Cardiac muscle cell (in vitro differentiated cells and primary cell): ENCODE measurements around the gene GSC2. TPM values are rescaled to one million over a fixed set of nuclear protein-coding genes. Genes with fewer than 3 reads are reported as not detected.

Experiments used
- DNase-seq, 2 donors: peaks; one replicate each; pipeline versions ENCODE4 v3.0.0 to v3.0.0-alpha.2; 2010 to 2017; ENCODE audit warnings: low read depth in 1 of 2, low spot score in 1 of 2
- H3K27ac ChIP-seq: fragments of 200-600 bp; sonication (generic); 2 replicates; pipeline ENCODE4 v1.5.1; 2016
- H3K27me3 ChIP-seq: fragments of 200-600 bp; sonication (generic); 2 replicates; pipeline ENCODE4 v1.6.0; 2016; ENCODE audit warnings: control low read depth
- H3K36me3 ChIP-seq: fragments of 200-600 bp; sonication (generic); 2 replicates; pipeline ENCODE4 v1.5.1; 2016; ENCODE audit warnings: control low read depth
- H3K4me1 ChIP-seq: fragments of 200-600 bp; sonication (generic); 2 replicates; pipeline ENCODE4 v1.8.1; 2017; ENCODE audit warnings: low read depth, mild to moderate bottlenecking, mixed run types
- H3K4me3 ChIP-seq: fragments of 200-600 bp; sonication (generic); 2 replicates; pipeline ENCODE4 v1.5.1; 2016; ENCODE audit warnings: mild to moderate bottlenecking
- H3K9me3 ChIP-seq: fragments of 200-600 bp; sonication (generic); 2 replicates; pipeline ENCODE4 v1.5.1; 2017; ENCODE audit warnings: low read depth, mild to moderate bottlenecking, control low read depth
- polyA plus RNA-seq: library from polyadenylated mRNA; unstranded; fragments of >200 nt; fragmentation: Nextera tagmentation; extraction: Ambion mirVana; gene quantifications from 2 replicates; pipeline ENCODE4 v1.2.1, GENCODE V29; 2016
- total RNA-seq: library from RNA; depleted of rRNA; stranded (reverse); fragments of >200 nt; gene quantifications from 2 replicates; pipeline ENCODE4 v1.2.3, GENCODE V29; 2016
- TF ChIP-seq, protein P1 (sequence below): IDR thresholded peaks from 2 replicates; pipeline ENCODE4 v1.5.1; 2012; ENCODE audit warnings: low read depth, mild to moderate bottlenecking, low read length

The GSC2 gene, protein sequence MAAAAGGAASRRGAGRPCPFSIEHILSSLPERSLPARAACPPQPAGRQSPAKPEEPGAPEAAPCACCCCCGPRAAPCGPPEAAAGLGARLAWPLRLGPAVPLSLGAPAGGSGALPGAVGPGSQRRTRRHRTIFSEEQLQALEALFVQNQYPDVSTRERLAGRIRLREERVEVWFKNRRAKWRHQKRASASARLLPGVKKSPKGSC
- total RNA-seq (not detected in 2 replicates), polyA plus RNA-seq (not detected in 2 replicates)

DNA sequence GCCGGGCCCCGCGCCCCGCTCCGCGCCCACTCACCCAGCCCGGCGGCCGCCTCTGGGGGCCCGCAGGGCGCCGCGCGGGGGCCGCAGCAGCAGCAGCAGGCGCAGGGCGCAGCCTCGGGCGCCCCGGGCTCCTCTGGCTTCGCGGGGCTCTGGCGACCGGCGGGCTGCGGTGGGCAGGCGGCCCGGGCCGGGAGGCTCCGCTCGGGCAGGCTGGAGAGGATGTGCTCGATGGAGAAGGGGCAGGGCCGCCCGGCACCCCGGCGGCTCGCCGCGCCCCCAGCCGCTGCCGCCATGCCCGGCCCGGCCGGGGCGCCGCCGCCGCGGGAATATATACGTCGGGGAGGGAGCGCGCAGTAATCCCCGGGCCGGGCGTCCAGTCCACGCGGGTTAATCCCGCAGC, at the start of gene GSC2:
GSC2 (minus strand) TSS at position 302 of the 400 bp plus-strand sequence; CDS start at position 293, 9 bp downstream.
- no peaks in the 10 kb centered on the region for H3K9me3 ChIP-seq
- TF ChIP-seq, protein P1, sequence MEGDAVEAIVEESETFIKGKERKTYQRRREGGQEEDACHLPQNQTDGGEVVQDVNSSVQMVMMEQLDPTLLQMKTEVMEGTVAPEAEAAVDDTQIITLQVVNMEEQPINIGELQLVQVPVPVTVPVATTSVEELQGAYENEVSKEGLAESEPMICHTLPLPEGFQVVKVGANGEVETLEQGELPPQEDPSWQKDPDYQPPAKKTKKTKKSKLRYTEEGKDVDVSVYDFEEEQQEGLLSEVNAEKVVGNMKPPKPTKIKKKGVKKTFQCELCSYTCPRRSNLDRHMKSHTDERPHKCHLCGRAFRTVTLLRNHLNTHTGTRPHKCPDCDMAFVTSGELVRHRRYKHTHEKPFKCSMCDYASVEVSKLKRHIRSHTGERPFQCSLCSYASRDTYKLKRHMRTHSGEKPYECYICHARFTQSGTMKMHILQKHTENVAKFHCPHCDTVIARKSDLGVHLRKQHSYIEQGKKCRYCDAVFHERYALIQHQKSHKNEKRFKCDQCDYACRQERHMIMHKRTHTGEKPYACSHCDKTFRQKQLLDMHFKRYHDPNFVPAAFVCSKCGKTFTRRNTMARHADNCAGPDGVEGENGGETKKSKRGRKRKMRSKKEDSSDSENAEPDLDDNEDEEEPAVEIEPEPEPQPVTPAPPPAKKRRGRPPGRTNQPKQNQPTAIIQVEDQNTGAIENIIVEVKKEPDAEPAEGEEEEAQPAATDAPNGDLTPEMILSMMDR, result no peak
- H3K27ac ChIP-seq, result no peak within 1 kb of the TSS
- no peak for DNase-seq
- H3K27me3 ChIP-seq, result peaks cover 89% of the 10 kb centered on the region
- no peak within 1 kb of the TSS for H3K4me3 ChIP-seq
- no peaks in the 10 kb centered on the region for H3K4me1 ChIP-seq
- no peaks in the 10 kb centered on the region for H3K36me3 ChIP-seq

DNA sequence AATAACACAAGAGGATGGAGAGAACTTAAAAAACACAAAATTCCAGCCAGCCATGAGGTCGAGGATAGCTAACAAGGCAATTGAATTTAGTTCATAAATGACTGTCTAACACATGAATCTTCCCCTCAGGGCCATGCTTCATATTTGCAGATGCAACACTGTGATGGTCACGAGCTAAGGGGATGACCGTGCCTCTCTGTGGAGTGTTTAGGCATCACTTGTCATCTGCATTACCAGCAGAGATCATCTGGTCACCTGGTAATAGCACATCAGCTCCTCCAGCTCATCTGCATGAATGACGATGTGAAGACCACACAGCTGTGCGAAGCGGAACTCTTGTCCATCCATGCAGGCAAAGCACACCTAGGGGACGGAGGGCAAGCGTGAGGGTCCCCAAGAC, 49.4 kb upstream of the GSC2 start:
- TF ChIP-seq, protein P1, result no peak
- H3K4me1 ChIP-seq, result no peaks in the 10 kb centered on the region
- H3K27ac ChIP-seq, result no peak overlapping the region
- H3K36me3 ChIP-seq, result no peaks in the 10 kb centered on the region
- no peak for DNase-seq
- H3K27me3 ChIP-seq, result no peaks in the 10 kb centered on the region
- no peaks in the 10 kb centered on the region for H3K9me3 ChIP-seq
- no peak overlapping the region for H3K4me3 ChIP-seq

DNA sequence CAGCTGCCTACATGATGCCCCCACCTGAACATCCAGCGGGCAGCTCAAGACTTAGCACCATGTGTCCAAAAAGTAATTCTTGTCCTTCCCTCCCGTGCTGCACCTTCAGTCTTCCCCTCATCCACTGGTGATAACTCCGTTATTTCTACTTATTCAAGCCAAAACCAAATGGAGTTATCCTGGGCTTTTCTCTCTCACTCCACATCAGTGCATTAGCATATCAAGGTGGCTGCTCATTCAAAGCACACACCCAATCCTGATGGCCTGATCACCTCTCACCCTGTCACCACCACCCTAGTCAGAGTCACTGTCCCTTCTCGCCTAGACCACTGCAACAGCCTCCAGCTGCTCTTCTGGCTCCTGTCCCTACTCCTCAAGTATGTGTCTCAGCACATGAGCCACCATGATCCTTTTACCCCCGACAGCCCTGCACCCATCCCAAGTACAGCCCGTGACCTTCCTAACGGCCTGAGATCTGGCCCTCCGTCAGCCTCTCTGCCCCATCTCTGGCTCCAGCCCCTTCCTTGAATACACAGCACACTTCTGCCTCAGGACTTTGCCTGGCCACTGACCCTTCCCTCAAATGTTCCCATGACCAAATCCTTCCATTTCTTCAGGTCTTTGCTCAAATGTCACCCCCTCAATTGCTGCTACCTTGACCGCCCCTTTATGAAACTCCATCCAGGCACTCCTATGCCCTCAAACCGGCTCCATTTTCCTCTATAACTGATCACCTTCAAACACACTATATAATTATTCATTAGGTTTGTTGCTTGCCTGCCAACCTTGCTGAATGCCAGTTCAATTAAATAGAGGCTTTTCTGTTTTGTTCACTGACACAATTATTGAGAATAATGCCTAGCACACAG, 48.1 kb upstream of the GSC2 start:
- no peak overlapping the region for H3K27ac ChIP-seq
- no peaks in the 10 kb centered on the region for H3K27me3 ChIP-seq
- DNase-seq, result no peak
- H3K9me3 ChIP-seq, result no peaks in the 10 kb centered on the region
- TF ChIP-seq, protein P1, result no peak
- H3K36me3 ChIP-seq, result no peaks in the 10 kb centered on the region
- no peaks in the 10 kb centered on the region for H3K4me1 ChIP-seq
- H3K4me3 ChIP-seq, result no peak overlapping the region

DNA sequence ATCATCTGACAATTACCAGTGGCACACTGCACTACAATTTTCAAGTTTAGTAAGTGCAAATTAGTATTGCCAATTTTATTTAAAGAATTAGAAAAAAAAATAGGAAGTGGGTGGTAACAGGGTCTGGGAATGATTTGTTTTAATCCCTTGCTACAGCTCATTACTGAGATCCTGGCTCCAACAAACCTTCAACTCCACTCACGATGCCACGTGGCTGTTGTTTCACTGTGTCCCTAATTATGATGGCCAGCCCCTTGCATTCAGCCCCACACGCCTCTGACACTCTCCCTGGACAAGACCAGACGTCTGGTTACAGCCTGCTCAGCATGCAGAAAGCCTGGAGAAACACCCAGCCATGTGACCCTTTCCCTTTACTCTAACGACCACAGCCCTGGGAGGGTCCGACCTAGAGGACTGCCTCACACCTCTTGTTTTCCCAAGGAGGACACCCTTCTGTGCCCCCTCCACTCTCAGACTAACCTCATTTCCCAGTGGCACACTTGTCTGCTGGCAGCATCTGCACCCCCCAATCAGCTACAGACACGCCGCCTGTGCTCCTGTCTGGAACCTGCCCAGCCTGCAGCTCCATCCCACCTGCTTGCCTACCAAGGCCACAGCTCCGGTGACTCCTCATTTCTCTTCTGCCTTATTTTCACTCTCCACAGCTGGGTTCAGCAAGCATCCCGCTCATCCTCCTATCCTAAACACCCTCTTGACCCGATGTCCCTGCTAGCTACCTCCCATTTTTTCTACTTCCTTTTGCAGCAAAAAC, 46.9 kb upstream of the GSC2 start:
- H3K4me3 ChIP-seq, result no peak overlapping the region
- TF ChIP-seq, protein P1, result no peak
- no peaks in the 10 kb centered on the region for H3K27me3 ChIP-seq
- no peak overlapping the region for H3K27ac ChIP-seq
- DNase-seq, result no peak
- H3K4me1 ChIP-seq, result no peaks in the 10 kb centered on the region
- H3K9me3 ChIP-seq, result no peaks in the 10 kb centered on the region
- H3K36me3 ChIP-seq, result no peaks in the 10 kb centered on the region
